ENCODE measurements around the gene SPRY4. TPM values are rescaled to one million over a fixed set of nuclear protein-coding genes. Genes with fewer than 3 reads are reported as not detected.
A peak's percentile ranks its signal among the peaks of the same experiment; 100 is the strongest.

The SPRY4 gene
- total and polyA plus RNA-seq, 2 of the 13 experiments (the other 11 are each of a cell fraction or from before 2014, with no cell fraction given) = 8.9 to 17.8 TPM

DNA sequence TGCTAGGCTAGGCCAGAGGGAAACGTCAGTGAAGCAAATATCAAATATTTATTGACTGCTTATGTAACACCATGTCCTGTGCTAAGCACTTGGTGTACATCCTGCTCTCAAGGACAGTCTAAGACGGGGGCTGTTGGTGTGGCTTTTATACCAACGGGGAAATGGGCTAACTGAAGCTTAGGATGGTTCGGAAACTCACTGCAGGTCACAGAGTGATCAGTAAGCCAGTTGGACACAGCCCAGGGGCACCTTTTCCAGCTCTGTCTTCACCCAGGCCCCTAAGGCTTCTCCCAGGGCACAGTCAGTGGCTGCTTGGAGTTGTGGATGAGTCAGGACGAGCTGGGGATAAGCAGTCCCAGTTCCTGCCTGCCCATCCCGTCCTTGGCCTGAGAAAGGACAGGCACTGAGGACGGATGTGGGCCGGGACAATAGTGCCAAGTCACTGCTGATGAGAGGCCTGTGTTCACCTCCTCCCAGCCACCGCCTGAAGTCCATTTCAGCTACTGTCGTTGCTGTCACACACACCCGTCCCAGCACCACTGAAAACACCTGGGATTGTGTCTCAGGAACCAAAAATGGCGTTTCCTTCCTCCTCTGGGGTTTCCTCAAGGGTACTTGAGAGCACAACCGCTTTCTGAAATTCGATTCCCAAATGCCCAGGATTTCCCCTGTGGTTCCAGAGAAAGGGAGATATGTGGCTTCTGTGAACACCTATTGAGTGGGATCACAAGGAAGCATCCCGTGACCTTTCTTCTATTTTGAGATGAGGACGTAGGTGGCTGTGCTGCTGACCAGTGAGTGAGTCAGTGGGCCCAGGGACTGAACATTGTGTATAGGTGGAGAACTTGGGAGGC, 17.5 kb upstream of the SPRY4 start (continued):
- TF ChIP-seq, protein P1, sequence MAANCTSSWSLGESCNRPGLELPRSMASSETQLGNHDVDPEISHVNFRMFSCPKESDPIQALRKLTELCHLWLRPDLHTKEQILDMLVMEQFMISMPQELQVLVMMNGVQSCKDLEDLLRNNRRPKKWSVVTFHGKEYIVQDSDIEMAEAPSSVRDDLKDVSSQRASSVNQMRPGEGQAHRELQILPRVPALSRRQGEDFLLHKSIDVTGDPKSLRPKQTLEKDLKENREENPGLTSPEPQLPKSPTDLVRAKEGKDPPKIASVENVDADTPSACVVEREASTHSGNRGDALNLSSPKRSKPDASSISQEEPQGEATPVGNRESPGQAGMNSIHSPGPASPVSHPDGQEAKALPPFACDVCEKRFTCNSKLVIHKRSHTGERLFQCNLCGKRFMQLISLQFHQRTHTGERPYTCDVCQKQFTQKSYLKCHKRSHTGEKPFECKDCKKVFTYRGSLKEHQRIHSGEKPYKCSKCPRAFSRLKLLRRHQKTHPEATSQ (CRISPR knock-in tag; IDR thresholded peaks at IDR 0.05; ENCODE audit: borderline replicate concordance) = 0 out of 2 replicates have a peak, but pooled peaks have one; percentile 47
- peak; percentile 33; the same call in 1 of the 2 replicates for TF ChIP-seq SP5 (CRISPR knock-in tag; IDR thresholded peaks at IDR 0.05; ENCODE audit: borderline replicate concordance, low read depth)
- TF ChIP-seq ZNF687 (CRISPR knock-in tag; IDR thresholded peaks at IDR 0.05) = peak; percentile 95
- 0 out of 2 replicates have a peak, but pooled peaks have one; percentile 53 for TF ChIP-seq KDM3A (CRISPR knock-in tag; IDR thresholded peaks at IDR 0.05; ENCODE audit: low read depth)
- TF ChIP-seq, protein P2, sequence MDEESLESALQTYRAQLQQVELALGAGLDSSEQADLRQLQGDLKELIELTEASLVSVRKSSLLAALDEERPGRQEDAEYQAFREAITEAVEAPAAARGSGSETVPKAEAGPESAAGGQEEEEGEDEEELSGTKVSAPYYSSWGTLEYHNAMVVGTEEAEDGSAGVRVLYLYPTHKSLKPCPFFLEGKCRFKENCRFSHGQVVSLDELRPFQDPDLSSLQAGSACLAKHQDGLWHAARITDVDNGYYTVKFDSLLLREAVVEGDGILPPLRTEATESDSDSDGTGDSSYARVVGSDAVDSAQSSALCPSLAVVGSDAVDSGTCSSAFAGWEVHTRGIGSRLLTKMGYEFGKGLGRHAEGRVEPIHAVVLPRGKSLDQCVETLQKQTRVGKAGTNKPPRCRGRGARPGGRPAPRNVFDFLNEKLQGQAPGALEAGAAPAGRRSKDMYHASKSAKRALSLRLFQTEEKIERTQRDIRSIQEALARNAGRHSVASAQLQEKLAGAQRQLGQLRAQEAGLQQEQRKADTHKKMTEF (CRISPR knock-in tag; IDR thresholded peaks at IDR 0.05) = peak; percentile 43; the same call in 1 of the 2 replicates
- TF ChIP-seq ZFP90 (CRISPR knock-in tag; IDR thresholded peaks at IDR 0.05; ENCODE audit: borderline replicate concordance) = no peak
- TF ChIP-seq CEBPG (CRISPR knock-in tag; IDR thresholded peaks at IDR 0.05) = no peak
- no peak for TF ChIP-seq ZNF558 (CRISPR knock-in tag; IDR thresholded peaks at IDR 0.05; ENCODE audit: borderline replicate concordance)
- peak; percentile 96 for TF ChIP-seq NFE2 (CRISPR knock-in tag; IDR thresholded peaks at IDR 0.05)
- TF ChIP-seq BORCS8-MEF2B (CRISPR knock-in tag; IDR thresholded peaks at IDR 0.05) = no peak
- TF ChIP-seq TGIF2 (CRISPR knock-in tag; IDR thresholded peaks at IDR 0.05) = peak; percentile 55; the same call in 1 of the 2 replicates
- no peak for TF ChIP-seq ADNP (CRISPR knock-in tag; IDR thresholded peaks at IDR 0.05)
- TF ChIP-seq ZNF12 (CRISPR knock-in tag; IDR thresholded peaks at IDR 0.05) = peak; percentile 51
- TF ChIP-seq, protein P3, sequence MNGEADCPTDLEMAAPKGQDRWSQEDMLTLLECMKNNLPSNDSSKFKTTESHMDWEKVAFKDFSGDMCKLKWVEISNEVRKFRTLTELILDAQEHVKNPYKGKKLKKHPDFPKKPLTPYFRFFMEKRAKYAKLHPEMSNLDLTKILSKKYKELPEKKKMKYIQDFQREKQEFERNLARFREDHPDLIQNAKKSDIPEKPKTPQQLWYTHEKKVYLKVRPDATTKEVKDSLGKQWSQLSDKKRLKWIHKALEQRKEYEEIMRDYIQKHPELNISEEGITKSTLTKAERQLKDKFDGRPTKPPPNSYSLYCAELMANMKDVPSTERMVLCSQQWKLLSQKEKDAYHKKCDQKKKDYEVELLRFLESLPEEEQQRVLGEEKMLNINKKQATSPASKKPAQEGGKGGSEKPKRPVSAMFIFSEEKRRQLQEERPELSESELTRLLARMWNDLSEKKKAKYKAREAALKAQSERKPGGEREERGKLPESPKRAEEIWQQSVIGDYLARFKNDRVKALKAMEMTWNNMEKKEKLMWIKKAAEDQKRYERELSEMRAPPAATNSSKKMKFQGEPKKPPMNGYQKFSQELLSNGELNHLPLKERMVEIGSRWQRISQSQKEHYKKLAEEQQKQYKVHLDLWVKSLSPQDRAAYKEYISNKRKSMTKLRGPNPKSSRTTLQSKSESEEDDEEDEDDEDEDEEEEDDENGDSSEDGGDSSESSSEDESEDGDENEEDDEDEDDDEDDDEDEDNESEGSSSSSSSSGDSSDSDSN (CRISPR knock-in tag; IDR thresholded peaks at IDR 0.05) = peak; percentile 87
- TF ChIP-seq, protein P4, sequence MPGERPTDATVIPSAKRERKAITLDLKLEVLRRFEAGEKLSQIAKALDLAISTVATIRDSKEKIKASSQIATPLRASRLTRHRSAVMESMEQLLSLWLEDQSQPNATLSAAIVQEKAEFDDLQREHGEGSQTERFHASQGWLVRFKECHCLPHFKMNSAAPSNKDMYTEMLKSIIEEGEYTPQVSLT (CRISPR knock-in tag; IDR thresholded peaks at IDR 0.05; ENCODE audit: borderline replicate concordance, low read depth) = no peak
- TF ChIP-seq, protein P5, sequence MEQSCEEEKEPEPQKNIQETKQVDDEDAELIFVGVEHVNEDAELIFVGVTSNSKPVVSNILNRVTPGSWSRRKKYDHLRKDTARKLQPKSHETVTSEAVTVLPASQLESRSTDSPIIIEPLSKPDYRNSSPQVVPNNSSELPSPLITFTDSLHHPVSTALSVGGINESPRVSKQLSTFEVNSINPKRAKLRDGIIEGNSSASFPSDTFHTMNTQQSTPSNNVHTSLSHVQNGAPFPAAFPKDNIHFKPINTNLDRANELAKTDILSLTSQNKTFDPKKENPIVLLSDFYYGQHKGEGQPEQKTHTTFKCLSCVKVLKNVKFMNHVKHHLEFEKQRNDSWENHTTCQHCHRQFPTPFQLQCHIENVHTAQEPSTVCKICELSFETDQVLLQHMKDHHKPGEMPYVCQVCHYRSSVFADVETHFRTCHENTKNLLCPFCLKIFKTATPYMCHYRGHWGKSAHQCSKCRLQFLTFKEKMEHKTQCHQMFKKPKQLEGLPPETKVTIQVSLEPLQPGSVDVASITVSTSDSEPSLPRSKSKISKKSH (CRISPR knock-in tag; IDR thresholded peaks at IDR 0.05; ENCODE audit: borderline replicate concordance) = no peak
- peak; percentile 41; the same call in 1 of the 2 replicates for TF ChIP-seq GABPB1 (CRISPR knock-in tag; IDR thresholded peaks at IDR 0.05)

Measured in HepG2 (cell line).